PC-9 (cell line): Measurements from ENCODE around the gene NAT9. TPM values are rescaled to one million over a fixed set of nuclear protein-coding genes. Genes with fewer than 3 reads are reported as not detected.

Experiments
- BruUV-seq: library from RNA; stranded (reverse); fragments of 400-500 nt; replicated peaks from 2 replicates; lab custom pipeline; 2021; lab: Mats Ljungman, UMichigan
- CTCF ChIA-PET: fragments of 300-600 bp; sonication (Branson Sonifier 250); formaldehyde crosslinking; loops from one replicate; lab custom pipeline; 2022; ENCODE audit warnings: antibody characterized with exemption; lab: Charles Lee
- POLR2A ChIA-PET: fragments of 300-600 bp; sonication (Branson Sonifier 250); formaldehyde crosslinking; loops from one replicate; lab custom pipeline; 2022; ENCODE audit warnings: antibody characterized with exemption; ENCODE audit not compliant: unreplicated experiment; lab: Charles Lee
- DNase-seq, 2 experiments: peaks; one replicate each; pipeline versions ENCODE4 v3.0.0 to v3.0.0-alpha.2; 2015 to 2022; ENCODE audit warnings: mixed read lengths in 1 of 2
- H2AFZ ChIP-seq: fragments of 200-600 bp; sonication (generic); 2 replicates; pipeline ENCODE4 v1.8.1; 2017; ENCODE audit warnings: antibody characterized with exemption
- H3F3A ChIP-seq: fragments of 200-600 bp; sonication (generic); 2 replicates; pipeline ENCODE4 v1.8.1; 2017; ENCODE audit warnings: antibody characterized with exemption, mild to moderate bottlenecking, low read depth; ENCODE audit not compliant: insufficient read depth
- H3K27ac ChIP-seq: fragments of 200-600 bp; sonication (generic); 2 replicates; pipeline ENCODE4 v1.6.1; 2016; ENCODE audit warnings: mixed run types
- H3K27me3 ChIP-seq: fragments of 200-600 bp; sonication (generic); 2 replicates; pipeline ENCODE4 v1.6.1; 2016; ENCODE audit warnings: low read depth, mixed run types; ENCODE audit not compliant: insufficient read depth
- H3K36me3 ChIP-seq: fragments of 200-600 bp; sonication (generic); 2 replicates; pipeline ENCODE4 v1.6.1; 2016; ENCODE audit warnings: low read depth, mixed run types
- H3K4me1 ChIP-seq: fragments of 200-600 bp; sonication (generic); replicated peaks from 2 replicates; pipeline ENCODE4 v1.6.1; 2016; ENCODE audit warnings: mixed run types; ENCODE audit not compliant: insufficient read depth
- H3K4me2 ChIP-seq: fragments of 200-600 bp; sonication (generic); 2 replicates; pipeline ENCODE4 v1.6.1; 2017; ENCODE audit warnings: mixed run types
- H3K4me3 ChIP-seq: fragments of 200-600 bp; sonication (generic); 2 replicates; pipeline ENCODE4 v1.6.1; 2016; ENCODE audit warnings: mixed run types
- H3K79me2 ChIP-seq: fragments of 200-600 bp; sonication (generic); 2 replicates; pipeline ENCODE4 v1.6.1; 2017; ENCODE audit warnings: low read depth, mixed run types
- H3K9me2 ChIP-seq: fragments of 200-600 bp; sonication (generic); 2 replicates; pipeline ENCODE4 v1.8.1; 2017; ENCODE audit warnings: mild to moderate bottlenecking; ENCODE audit not compliant: insufficient read depth
- H3K9me3 ChIP-seq: fragments of 200-600 bp; sonication (generic); 2 replicates; pipeline ENCODE4 v1.8.1; 2016; ENCODE audit warnings: low read depth; ENCODE audit not compliant: insufficient read depth
- H4K20me1 ChIP-seq: fragments of 200-600 bp; sonication (generic); 2 replicates; pipeline ENCODE4 v1.8.1; 2017; ENCODE audit not compliant: insufficient read depth
- EZH2 ChIP-seq: fragments of 200-600 bp; sonication (generic); IDR thresholded peaks from 2 replicates; pipeline ENCODE4 v1.8.0; 2017; ENCODE audit warnings: antibody characterized with exemption, low read depth
- intact Hi-C: fragments of 100-400 bp; cut with micrococcal nuclease; formaldehyde crosslinking; loops from one replicate; pipeline ENCODE4 v1.10.0; 2022; ENCODE audit not compliant: unreplicated experiment
- total RNA-seq: library from RNA; stranded (reverse); gene quantifications from 2 replicates; pipeline ENCODE4 v1.2.3, GENCODE V29; 2021
- TF ChIP-seq, protein P1 (sequence below): fragments of 200-600 bp; sonication (generic); conservative IDR thresholded peaks from 2 replicates; pipeline ENCODE4 v1.6.1; 2017; ENCODE audit warnings: mixed run types, antibody characterized with exemption, mild to moderate bottlenecking, moderate library complexity

The NAT9 gene
- total RNA-seq, 1 experiment from 2014 or later, result 31.5 TPM

DNA sequence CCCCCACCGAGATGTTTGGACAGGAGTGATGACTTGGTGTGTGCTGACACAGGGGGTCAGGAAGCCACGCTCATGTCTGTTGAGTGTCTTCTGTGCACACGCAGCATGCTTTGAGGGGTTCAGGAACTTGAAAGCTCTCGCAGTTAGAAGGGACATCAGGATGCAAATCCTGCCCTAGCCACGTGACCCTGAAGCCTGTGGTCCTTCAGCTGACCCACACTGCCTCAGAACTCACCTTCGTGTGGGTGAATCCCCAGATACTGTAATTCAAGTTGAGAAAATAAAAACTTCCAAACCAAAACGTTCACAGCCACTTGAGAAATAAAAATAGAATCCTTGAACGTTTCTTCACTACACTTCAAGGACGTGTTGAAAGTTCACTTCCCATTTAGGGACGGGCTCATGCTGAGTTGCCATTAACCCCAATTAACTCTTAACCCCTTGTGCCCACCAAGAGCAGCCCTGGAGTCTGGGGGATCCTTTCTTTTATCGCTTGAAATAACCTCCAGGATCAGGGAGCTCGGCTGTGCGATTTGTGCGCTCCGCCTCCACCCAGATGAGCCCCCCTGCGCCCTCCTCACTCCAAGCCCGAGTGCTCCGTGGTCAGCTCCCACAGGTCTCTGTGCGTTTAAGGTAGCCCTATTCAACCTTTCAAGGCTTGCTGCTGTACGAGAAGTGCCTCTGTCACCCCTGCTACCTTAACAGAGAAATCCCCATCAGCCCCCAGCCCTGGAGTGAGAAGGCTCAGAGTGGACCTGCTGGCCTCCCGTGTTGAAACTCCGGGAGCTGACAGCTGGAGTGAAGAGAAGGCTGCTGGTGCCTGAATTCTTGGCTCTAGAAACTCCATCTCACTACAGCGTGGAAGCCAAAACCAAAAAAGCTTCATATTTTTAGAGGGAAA lies 36.2 kb upstream of the NAT9 start:
- Histone ChIP-seq H3K9me3 (no peaks in the 10 kb centered on the region), H2AFZ (no peak overlapping the region), H3K4me3 (no peak overlapping the region), H3K36me3 (no peaks in the 10 kb centered on the region), H3K27me3 (no peaks in the 10 kb centered on the region), H3K4me1 (no peaks in the 10 kb centered on the region), H4K20me1 (no peaks in the 10 kb centered on the region), H3K27ac (no peak overlapping the region), H3K9me2 (no peaks in the 10 kb centered on the region), H3K4me2 (no peak overlapping the region), H3F3A (no peaks in the 10 kb centered on the region), H3K79me2 (no peaks in the 10 kb centered on the region)
- ChIA-PET CTCF (interaction anchor here (0.7 kb wide), 1 partner anchor 31 kb away, joined by 4 read pairs; no protein-coding TSS in a partner anchor), POLR2A (no interaction called here)
- intact Hi-C loops, result no loop called here
- no peak for DNase-seq
- TF ChIP-seq, protein P1, sequence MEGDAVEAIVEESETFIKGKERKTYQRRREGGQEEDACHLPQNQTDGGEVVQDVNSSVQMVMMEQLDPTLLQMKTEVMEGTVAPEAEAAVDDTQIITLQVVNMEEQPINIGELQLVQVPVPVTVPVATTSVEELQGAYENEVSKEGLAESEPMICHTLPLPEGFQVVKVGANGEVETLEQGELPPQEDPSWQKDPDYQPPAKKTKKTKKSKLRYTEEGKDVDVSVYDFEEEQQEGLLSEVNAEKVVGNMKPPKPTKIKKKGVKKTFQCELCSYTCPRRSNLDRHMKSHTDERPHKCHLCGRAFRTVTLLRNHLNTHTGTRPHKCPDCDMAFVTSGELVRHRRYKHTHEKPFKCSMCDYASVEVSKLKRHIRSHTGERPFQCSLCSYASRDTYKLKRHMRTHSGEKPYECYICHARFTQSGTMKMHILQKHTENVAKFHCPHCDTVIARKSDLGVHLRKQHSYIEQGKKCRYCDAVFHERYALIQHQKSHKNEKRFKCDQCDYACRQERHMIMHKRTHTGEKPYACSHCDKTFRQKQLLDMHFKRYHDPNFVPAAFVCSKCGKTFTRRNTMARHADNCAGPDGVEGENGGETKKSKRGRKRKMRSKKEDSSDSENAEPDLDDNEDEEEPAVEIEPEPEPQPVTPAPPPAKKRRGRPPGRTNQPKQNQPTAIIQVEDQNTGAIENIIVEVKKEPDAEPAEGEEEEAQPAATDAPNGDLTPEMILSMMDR, result no peak
- no peak for TF ChIP-seq EZH2
- BruUV-seq, result no TSS peak

DNA sequence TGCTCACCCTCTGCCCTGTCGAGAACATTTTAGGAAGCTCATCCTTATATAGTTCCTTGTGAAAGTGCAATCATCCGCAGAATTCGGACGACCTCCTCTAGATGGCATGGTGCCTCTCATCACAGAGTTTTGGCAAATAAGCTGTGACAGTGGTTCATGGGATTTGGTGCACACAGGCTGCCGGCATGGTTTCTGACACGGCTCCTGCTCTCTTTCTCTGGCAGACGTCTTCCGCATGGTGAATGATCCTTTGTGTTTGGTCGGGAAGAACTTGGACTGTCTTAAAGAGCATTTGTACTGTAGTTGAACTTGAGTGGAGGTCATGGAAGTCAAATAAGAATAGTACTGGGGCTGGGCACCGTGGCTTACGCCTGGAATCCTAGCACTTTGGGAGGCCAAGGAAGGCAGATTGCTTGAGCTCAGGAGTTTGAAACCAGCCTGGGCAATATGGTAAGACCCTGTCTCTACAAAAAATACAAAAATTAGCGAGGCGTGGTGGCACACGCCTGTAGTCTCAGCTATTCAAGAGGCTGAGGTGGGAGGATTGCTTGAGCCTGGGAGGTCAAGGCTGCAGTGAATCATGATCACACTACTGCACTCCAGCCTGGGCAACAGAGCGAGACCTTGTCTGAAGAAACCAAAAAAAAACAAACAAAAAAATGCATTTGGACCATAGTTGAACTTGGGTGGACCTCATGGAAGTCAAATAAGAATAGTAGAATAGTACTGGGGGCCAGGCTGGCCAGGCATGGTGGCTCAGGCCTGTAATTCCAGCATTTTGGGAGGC lies 34.7 kb upstream of the NAT9 start:
- Histone ChIP-seq H3K36me3 (no peaks in the 10 kb centered on the region), H3K79me2 (no peaks in the 10 kb centered on the region), H4K20me1 (no peaks in the 10 kb centered on the region), H3K9me2 (no peaks in the 10 kb centered on the region), H3K4me1 (no peaks in the 10 kb centered on the region), H3K9me3 (no peaks in the 10 kb centered on the region), H2AFZ (no peak overlapping the region), H3K27me3 (no peaks in the 10 kb centered on the region), H3K4me3 (no peak overlapping the region), H3K27ac (no peak overlapping the region), H3K4me2 (no peak overlapping the region), H3F3A (no peaks in the 10 kb centered on the region)
- intact Hi-C loops, result no loop called here
- ChIA-PET POLR2A (no interaction called here), CTCF (no interaction called here)
- DNase-seq, result no peak
- TF ChIP-seq, protein P1, result no peak
- TF ChIP-seq EZH2, result no peak
- no TSS peak for BruUV-seq

DNA sequence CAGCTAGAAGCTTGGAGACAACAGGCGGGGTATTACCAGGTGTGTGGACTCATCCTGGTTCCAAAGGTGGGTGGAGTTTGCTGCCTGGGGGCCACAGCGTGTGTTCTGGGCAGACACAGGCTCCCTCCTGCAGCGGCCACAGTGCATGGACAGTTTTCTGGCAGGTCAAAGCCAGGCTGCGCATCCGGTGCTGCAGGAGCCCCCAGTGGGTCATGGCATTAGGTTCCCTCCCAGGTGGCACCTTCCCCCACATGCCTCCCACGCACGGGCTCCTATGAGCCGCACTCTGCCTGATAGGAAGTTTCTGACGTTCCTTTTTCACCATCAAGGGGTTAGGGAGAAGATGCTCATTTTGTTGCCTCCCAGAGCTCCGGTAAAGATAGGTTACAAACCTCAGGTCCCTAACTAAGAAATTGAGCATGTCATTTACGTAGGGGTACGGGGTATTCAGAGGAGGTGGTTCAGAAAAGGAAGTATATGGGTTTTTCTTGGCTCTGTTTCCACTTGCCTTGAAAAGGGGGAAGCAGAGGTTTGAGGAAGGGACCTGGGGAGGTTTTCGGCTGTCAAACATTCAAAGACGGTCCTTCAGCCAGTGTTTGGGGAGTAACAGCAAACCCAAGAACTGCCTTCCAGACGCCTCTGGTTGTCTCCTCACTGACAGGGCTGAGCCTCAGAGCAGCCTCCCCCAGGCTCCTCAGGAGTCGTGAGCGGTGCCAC lies 32.7 kb upstream of the NAT9 start:
- CTCF ChIA-PET, result no interaction called here
- H3K27ac ChIP-seq, result no peak overlapping the region
- no peak for TF ChIP-seq EZH2
- TF ChIP-seq, protein P1, result no peak
- no peak for DNase-seq
- POLR2A ChIA-PET, result interaction anchor here (0.7 kb wide), 1 partner anchor 14 kb away, joined by 4 read pairs; no protein-coding TSS in a partner anchor
- no peaks in the 10 kb centered on the region for H3F3A ChIP-seq
- H3K9me2 ChIP-seq, result no peaks in the 10 kb centered on the region
- intact Hi-C loops, result no loop called here
- H3K79me2 ChIP-seq, result no peaks in the 10 kb centered on the region
- H3K9me3 ChIP-seq, result no peaks in the 10 kb centered on the region
- H2AFZ ChIP-seq, result no peak overlapping the region
- BruUV-seq, result no TSS peak
- H3K4me1 ChIP-seq, result no peaks in the 10 kb centered on the region
- no peaks in the 10 kb centered on the region for H3K27me3 ChIP-seq
- H3K4me3 ChIP-seq, result no peak overlapping the region
- no peak overlapping the region for H3K4me2 ChIP-seq
- no peaks in the 10 kb centered on the region for H3K36me3 ChIP-seq
- H4K20me1 ChIP-seq, result no peaks in the 10 kb centered on the region
